H1 (cell line): ENCODE measurements around the gene MCM9. TPM values are rescaled to one million over a fixed set of nuclear protein-coding genes. Genes with fewer than 3 reads are reported as not detected.

Experiments used
- POLR2AphosphoS5 ChIP-seq: IDR thresholded peaks from 2 replicates; pipeline ENCODE4 v1.6.1; 2011; ENCODE audit warnings: low read depth, low read length
- polyA plus RNA-seq, 7 experiments: library from polyadenylated mRNA; depleted of rRNA in 3 of 7; stranded (reverse) in 5 of 7; unstranded in 2 of 7; fragments of >200 nt in 5 of 7; fragments of 200-250 nt in 2 of 7; gene quantifications; 1 replicate in 5 of 7; 2 replicates in 1 of 7; 4 replicates in 1 of 7; pipeline versions ENCODE4 v1.2.1 to v1.2.3, GENCODE V29; 2011 to 2013; ENCODE audit warnings: missing spikeins in 2 of 7, mixed read lengths in 2 of 7
- total RNA-seq: library from RNA; stranded (reverse); fragmentation: NEBNext Ultra II Directional; extraction: Animal tissue kit (Norgen Biotek cat#: 25700); gene quantifications from 2 replicates; pipeline ENCODE4 v1.2.1, GENCODE V29; 2021

Gene MCM9
- total and polyA plus RNA-seq, 2 of the 8 experiments (the other 6 are each of a cell fraction or from before 2014, with no cell fraction given), result 3.7 to 11.4 TPM

- no peak for TF ChIP-seq POLR2AphosphoS5
- TF ChIP-seq, all 59 proteins: peak for 0
Observed at GRCh38 chr6:118890997-118891790, 43.8 kb downstream of the MCM9 start (continued).
